Measurements from ENCODE around the gene HAAO. TPM values are rescaled to one million over a fixed set of nuclear protein-coding genes. Genes with fewer than 3 reads are reported as not detected.

The HAAO gene
- total RNA-seq, 1 donor from 2014 or later, result 1.1 TPM

DNA sequence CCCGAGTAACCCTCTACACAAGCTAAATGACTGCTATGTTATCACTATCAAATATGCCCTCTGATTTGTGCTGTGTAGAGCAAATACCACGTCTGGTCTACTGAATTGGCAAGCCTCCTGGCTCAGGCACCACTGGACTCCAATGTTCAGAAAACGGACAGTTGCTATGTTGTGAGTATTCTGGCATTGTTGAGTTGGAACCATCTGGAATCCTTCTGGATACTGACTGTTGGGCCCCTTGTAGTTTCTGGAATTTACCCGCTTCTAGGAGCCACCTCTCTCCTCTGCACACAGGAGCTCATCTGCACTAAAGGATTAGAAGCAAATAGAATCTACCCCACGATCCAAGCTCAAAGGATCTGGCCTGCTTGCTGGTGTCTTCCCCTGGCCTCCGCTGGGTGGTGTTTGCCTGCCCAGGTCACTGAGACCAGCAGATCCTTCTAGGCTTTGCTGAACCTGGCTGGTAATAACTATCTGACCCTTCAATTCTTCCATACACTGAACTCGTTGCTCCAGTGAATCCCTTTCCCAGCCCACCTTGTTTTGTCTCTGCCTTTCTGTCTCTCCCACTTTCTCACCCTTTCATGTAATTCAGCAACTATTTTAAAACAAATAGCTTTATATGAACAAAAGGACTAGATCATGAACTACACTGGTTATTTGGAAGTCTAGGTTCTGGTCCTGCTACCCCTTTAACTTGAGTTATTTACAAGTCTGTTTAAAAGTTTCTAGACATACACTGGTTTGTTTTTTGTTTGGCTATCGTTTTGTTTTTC, 2.1 kb upstream of the HAAO start:
- DNase-seq (ENCODE audit: low read depth), result no peak
- Mint-ChIP-seq H3K4me3 (ENCODE audit: unreplicated experiment) (no peak overlapping the region), H3K27ac (ENCODE audit: unreplicated experiment) (peak overlapping the region; percentile 14), H3K36me3 (ENCODE audit: low read depth, unreplicated experiment) (peaks cover 6% of the 10 kb centered on the region), H3K9me3 (ENCODE audit: unreplicated experiment) (peaks cover 8% of the 10 kb centered on the region), H3K4me1 (ENCODE audit: low read depth, unreplicated experiment) (peaks cover 21% of the 10 kb centered on the region), H3K27me3 (ENCODE audit: low read depth, unreplicated experiment) (peaks cover 22% of the 10 kb centered on the region)
- H3K9me3 ChIP-seq (ENCODE audit: insufficient read depth, low read depth, low read length), result no peaks in the 10 kb centered on the region
- H3K79me2 ChIP-seq (ENCODE audit: insufficient read depth, low read length), result no peaks in the 10 kb centered on the region
- H3K4me1 ChIP-seq (ENCODE audit: insufficient read depth, low read length), result peaks cover 4% of the 10 kb centered on the region
- no peak for FAIRE-seq
- H3K4me3 ChIP-seq (ENCODE audit: insufficient read depth, low read depth, low read length), result no peak overlapping the region
- no peak for TF ChIP-seq EZH2 (IDR thresholded peaks at IDR 0.05; ENCODE audit: insufficient read depth, low read length)
- TF ChIP-seq, protein P1, sequence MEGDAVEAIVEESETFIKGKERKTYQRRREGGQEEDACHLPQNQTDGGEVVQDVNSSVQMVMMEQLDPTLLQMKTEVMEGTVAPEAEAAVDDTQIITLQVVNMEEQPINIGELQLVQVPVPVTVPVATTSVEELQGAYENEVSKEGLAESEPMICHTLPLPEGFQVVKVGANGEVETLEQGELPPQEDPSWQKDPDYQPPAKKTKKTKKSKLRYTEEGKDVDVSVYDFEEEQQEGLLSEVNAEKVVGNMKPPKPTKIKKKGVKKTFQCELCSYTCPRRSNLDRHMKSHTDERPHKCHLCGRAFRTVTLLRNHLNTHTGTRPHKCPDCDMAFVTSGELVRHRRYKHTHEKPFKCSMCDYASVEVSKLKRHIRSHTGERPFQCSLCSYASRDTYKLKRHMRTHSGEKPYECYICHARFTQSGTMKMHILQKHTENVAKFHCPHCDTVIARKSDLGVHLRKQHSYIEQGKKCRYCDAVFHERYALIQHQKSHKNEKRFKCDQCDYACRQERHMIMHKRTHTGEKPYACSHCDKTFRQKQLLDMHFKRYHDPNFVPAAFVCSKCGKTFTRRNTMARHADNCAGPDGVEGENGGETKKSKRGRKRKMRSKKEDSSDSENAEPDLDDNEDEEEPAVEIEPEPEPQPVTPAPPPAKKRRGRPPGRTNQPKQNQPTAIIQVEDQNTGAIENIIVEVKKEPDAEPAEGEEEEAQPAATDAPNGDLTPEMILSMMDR (IDR thresholded peaks at IDR 0.05; ENCODE audit: insufficient read depth, low read depth, low read length), result no peak
- H4K20me1 ChIP-seq (ENCODE audit: insufficient read depth, low read length), result no peaks in the 10 kb centered on the region
- no peak overlapping the region for H3K9ac ChIP-seq (ENCODE audit: low read length)
- H3K4me2 ChIP-seq (ENCODE audit: low read length), result no peak overlapping the region
- no peaks in the 10 kb centered on the region for H3K36me3 ChIP-seq (ENCODE audit: insufficient read depth, low read length)
- H3K27me3 ChIP-seq (ENCODE audit: insufficient read depth, low read length), result peaks cover 8% of the 10 kb centered on the region
- no peak overlapping the region for H2AFZ ChIP-seq (ENCODE audit: low read depth, low read length)
- no peak overlapping the region for H3K27ac ChIP-seq (ENCODE audit: low read depth, low read length)

DNA sequence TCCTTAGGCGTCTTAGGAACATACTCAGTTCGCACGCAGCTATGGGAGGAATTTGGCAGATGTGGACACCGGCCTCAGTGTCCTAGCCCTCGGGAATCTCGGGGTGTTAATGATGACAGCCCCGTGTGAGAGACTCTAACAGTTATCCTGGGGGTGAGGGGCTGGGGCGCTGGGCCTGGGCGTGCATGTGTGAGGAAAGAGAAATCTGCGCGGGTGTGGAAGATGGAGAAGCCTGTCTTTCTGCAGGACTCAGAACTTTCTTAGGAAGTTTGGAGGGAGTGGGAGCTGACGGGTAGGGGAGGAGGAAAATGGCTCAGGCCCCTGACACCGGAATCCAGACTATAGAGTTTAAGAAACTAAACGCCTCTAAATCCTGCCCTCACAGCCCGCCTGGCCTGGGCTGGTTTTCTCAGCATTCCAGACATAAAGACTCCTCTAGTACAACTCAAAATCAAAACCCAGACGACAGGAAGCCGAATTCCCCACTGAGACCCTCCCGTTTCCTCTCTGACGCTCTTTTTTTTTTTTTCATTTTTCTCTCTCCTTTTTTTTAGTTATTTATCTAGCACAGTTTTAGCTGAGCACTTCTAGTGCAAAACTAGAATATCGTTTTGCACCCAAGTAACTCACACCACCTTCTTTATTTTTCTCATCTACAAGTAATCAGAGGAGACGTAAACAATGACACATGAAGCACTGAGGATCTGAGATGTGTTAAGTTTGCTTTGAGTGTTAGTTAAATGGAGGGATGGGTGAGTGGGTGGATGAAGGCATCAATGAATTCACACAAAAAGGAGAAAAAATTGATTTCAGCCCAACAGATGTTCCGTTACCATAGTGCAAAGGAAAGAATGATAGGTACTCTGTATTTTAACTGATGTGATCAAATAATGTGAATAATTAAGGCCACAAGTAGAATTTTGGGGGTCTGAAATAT, 1.2 kb upstream of the HAAO start:
- H3K27ac Mint-ChIP-seq (ENCODE audit: unreplicated experiment), result no peak overlapping the region
- peaks cover 7% of the 10 kb centered on the region for H3K36me3 Mint-ChIP-seq (ENCODE audit: low read depth, unreplicated experiment)
- peak overlapping the region; percentile 48 for H3K4me3 ChIP-seq (ENCODE audit: insufficient read depth, low read depth, low read length)
- no peak overlapping the region for H3K27ac ChIP-seq (ENCODE audit: low read depth, low read length)
- no peaks in the 10 kb centered on the region for H3K79me2 ChIP-seq (ENCODE audit: insufficient read depth, low read length)
- H3K4me3 Mint-ChIP-seq (ENCODE audit: unreplicated experiment), result peak overlapping the region; percentile 61
- peaks cover 24% of the 10 kb centered on the region for H3K27me3 Mint-ChIP-seq (ENCODE audit: low read depth, unreplicated experiment)
- H3K4me2 ChIP-seq (ENCODE audit: low read length), result peak overlapping the region; percentile 85
- H3K4me1 Mint-ChIP-seq (ENCODE audit: low read depth, unreplicated experiment), result peaks cover 21% of the 10 kb centered on the region
- H4K20me1 ChIP-seq (ENCODE audit: insufficient read depth, low read length), result no peaks in the 10 kb centered on the region
- no peaks in the 10 kb centered on the region for H3K36me3 ChIP-seq (ENCODE audit: insufficient read depth, low read length)
- H2AFZ ChIP-seq (ENCODE audit: low read depth, low read length), result peak overlapping the region; percentile 79
- H3K4me1 ChIP-seq (ENCODE audit: insufficient read depth, low read length), result peaks cover 4% of the 10 kb centered on the region
- H3K9ac ChIP-seq (ENCODE audit: low read length), result no peak overlapping the region
- no peak for DNase-seq (ENCODE audit: low read depth)
- TF ChIP-seq, protein P1 (IDR thresholded peaks at IDR 0.05; ENCODE audit: insufficient read depth, low read depth, low read length), result no peak
- TF ChIP-seq EZH2 (IDR thresholded peaks at IDR 0.05; ENCODE audit: insufficient read depth, low read length), result no peak
- H3K27me3 ChIP-seq (ENCODE audit: insufficient read depth, low read length), result peaks cover 8% of the 10 kb centered on the region
- no peaks in the 10 kb centered on the region for H3K9me3 ChIP-seq (ENCODE audit: insufficient read depth, low read depth, low read length)
- peaks cover 8% of the 10 kb centered on the region for H3K9me3 Mint-ChIP-seq (ENCODE audit: unreplicated experiment)
- no peak for FAIRE-seq
